Fibroblast of villous mesenchyme (primary cell): ENCODE data around the gene ARHGEF17. TPM values are rescaled to one million over a fixed set of nuclear protein-coding genes. Genes with fewer than 3 reads are reported as not detected.

Experiments
- DNase-seq: peaks from one replicate; pipeline ENCODE4 v3.0.0-alpha.2; 2010; ENCODE audit warnings: low read depth
- H3K4me3 ChIP-seq: 2 replicates; pipeline ENCODE4 v1.5.1; 2011; ENCODE audit warnings: low read depth, mild to moderate bottlenecking, low read length
- CTCF ChIP-seq: IDR thresholded peaks from 2 replicates; pipeline ENCODE4 v1.5.1; 2012; ENCODE audit warnings: low read depth, mild to moderate bottlenecking, low read length; ENCODE audit not compliant: insufficient read depth
- total RNA-seq: library from RNA; depleted of rRNA; stranded (reverse); fragments of >200 nt; gene quantifications from 2 replicates; pipeline ENCODE4 v1.2.3, GENCODE V29; 2012

The ARHGEF17 gene
- total RNA-seq, 1 donor: 71.2 TPM

GRCh38 chr11:73313652-73314051, 5.6 kb downstream of the ARHGEF17 start:
- TF ChIP-seq CTCF: no peak
- DNase-seq: no peak
- H3K4me3 ChIP-seq: peak overlapping the region; percentile 81

- H3K4me3 ChIP-seq: peak overlapping the region; percentile 81
- no peak for TF ChIP-seq CTCF
- DNase-seq: peak; percentile 63
Observed at GRCh38 chr11:73314117-73314961, 6.3 kb downstream of the ARHGEF17 start.

- TF ChIP-seq CTCF: no peak
- no peak for DNase-seq
- H3K4me3 ChIP-seq: peak overlapping the region; percentile 7
Observed at GRCh38 chr11:73315293-73316020, 7.4 kb downstream of the ARHGEF17 start.

GRCh38 chr11:73316422-73316821, 8.3 kb downstream of the ARHGEF17 start:
- no peak for TF ChIP-seq CTCF
- DNase-seq: no peak
- H3K4me3 ChIP-seq: no peak overlapping the region

GRCh38 chr11:73317373-73317772, 9.3 kb downstream of the ARHGEF17 start:
- DNase-seq: no peak
- no peak overlapping the region for H3K4me3 ChIP-seq
- no peak for TF ChIP-seq CTCF

- DNase-seq: no peak
- no peak for TF ChIP-seq CTCF
- H3K4me3 ChIP-seq: no peak overlapping the region
Observed at GRCh38 chr11:73317803-73318202, 9.7 kb downstream of the ARHGEF17 start.
